Cerebellar nuclear complex (tissue), 1 donor: ENCODE measurements around the gene SNAPC2.
A peak's percentile ranks its signal among the peaks of the same experiment; 100 is the strongest.
"Not testable (repeated sequence)": the region's sequence is repeated elsewhere in the genome, so short reads cannot be mapped to it uniquely, and the experiment has no call there.

Experiments used
- DNase-seq, 2 experiments: peaks; one replicate each; lab custom pipeline; 2025; lab: John Stamatoyannopoulos, UW

Gene SNAPC2

DNA sequence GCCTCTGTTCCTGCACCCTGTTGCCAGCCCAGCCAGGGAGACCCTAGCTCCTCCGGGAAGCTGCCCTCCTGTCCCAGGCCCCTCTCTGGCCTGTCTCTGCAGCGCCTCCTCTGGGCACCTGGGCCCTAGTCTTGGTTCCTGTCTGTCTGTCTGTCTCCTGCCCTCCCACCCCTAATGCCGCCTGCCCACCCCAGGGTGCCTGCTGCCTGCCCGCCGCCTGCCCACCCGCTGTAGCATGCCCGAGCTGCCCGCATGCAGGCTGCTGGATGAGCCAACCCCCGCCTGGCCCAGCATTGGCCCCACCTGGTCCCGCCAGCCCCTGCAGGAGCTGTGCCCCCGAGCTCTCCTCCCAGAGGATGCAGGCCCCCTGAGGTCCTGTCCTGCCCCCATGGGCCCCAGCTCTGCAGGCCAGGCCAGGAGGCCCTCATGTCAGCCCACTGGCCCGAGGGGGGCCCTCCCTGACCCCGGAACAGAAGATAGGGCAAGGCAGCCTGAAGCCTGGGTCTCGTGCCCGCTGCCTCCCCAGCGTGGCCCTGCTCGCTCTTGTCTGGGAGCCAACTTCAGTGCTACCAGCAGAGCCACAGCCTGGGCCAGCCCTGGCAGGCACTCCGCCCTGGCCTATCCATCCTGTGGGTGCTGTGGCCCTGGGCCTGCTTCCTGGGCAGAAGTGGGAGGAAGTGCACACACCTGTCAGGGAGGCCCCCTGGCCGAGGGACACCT, 11.2 kb upstream of the SNAPC2 start:
- DNase-seq = no peak

DNA sequence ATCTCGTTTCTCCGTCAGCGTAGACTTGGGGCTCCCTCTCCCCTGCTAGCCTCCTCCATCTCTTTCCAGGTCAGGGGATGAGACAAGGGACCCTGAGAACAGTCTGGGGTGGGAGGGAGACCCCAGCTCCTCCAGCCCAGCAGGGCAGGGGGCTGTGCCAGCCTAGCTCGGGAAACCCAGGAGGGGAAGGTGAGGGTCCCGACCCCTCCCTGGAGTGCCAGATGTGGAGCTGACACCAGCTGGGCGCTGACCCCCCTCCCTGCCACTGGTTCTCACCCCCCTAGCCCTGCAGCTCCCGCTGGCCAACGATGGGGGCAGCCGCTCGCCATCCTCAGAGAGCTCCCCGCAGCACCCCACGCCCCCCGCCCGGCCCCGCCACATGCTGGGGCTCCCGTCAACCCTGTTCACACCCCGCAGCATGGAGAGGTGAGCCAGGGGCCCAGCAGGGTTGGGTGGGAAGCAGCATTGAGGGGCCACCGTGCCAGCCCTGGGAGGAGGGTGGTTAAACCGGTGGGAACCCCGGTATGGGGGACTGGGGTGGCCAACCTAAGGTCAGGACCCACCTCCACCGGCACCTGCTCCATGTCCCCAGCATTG, 10.6 kb upstream of the SNAPC2 start:
- DNase-seq = no peak

DNA sequence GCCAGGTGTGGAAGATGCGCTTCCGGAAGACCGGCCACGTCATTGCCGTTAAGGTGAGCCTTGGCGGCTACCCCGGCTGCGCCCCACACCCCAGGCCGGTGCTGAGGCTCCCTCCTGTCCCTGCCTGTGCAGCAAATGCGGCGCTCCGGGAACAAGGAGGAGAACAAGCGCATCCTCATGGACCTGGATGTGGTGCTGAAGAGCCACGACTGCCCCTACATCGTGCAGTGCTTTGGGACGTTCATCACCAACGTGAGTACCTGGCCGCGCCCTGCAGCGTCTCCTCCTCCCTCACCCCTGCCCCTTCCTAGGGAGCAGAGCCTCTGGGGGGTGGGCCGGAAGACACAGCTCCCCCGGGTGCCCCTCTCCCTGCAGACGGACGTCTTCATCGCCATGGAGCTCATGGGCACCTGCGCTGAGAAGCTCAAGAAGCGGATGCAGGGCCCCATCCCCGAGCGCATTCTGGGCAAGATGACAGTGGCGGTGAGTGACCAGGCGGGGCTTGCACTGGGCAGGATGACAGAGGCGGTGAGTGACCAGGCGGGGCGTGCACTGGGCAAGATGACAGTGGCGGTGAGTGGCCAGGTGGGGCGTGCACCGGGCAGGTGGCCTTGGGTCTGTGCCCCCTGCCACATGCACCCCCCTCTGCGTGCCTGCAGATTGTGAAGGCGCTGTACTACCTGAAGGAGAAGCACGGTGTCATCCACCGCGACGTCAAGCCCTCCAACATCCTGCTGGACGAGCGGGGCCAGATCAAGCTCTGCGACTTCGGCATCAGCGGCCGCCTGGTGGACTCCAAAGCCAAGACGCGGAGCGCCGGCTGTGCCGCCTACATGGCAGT, 9.6 kb upstream of the SNAPC2 start:
- no peak for DNase-seq

GRCh38 chr19:7911508-7912143, 8.5 kb upstream of the SNAPC2 start:
- DNase-seq = no peak

GRCh38 chr19:7912144-7912696, 7.9 kb upstream of the SNAPC2 start:
- no peak for DNase-seq

- no peak for DNase-seq
Observed at GRCh38 chr19:7912697-7913564, 7.2 kb upstream of the SNAPC2 start.

DNA sequence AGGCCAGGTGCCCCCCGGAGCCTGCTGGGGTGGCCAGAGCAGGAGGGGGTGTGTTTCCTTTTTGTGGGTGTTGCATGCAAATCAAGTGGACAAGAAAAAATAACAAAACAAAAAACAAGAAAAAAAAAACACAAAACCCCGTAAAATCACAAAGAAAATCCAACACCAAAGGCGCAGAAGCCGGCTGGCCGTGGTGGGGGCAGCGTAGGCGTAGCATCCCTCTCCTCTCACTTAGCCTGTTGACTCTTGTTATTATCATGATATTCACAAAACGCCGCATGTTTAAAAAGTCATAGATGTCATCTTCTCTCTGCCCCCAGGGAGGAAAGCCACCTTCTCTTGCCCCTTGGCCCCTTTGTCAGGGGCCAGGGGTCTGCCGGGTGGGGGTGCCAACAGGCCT, 6.5 kb upstream of the SNAPC2 start:
- DNase-seq = no peak

DNA sequence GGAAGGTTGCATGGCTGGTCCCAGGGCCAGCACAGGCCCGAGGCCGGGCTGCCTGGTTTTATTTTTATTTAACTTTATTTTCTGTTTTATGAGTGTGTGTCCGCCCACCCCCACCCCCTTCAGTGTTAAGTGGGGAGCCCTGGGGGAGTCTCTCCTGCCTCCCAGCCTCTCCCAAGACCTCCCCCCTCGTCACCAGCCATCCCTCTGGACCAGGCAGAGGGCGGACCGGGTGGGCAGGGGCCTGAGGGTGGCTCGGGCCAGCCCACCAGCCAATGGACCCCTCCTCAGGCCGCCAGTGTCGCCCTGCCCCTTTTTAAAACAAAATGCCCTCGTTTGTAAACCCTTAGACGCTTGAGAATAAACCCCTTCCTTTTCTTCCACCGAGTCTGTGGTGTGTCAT, 6.0 kb upstream of the SNAPC2 start:
- no peak for DNase-seq

DNA sequence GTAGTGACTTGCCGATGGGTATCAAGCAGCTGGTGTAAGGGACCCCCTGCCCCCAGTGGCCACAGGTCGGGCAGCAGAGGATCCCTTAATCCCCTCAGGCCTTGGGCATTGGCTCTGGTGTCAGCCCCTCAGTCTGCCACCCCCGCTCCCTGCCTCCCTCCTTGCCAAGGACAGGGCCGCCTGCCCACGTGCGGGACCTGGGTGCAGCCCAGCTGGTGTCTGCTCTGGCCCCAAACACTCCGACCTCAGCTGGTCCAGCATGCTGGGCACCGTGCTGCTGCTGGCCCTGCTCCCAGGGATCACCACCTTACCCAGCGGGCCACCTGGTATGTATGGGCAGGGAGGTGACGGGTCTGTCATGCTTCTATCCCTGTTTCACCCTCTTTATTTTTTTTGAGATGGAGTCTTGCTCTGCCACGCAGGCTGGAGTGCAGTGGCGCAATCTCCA, 5.5 kb upstream of the SNAPC2 start, which contains the start of gene TGFBR3L:
TGFBR3L (plus strand) TSS at position 233 of the 448 bp plus-strand sequence.
- no peak for DNase-seq

GRCh38 chr19:7915250-7916102, 4.7 kb upstream of the SNAPC2 start:
- DNase-seq = no peak

GRCh38 chr19:7916103-7916954, 3.8 kb upstream of the SNAPC2 start:
- no peak for DNase-seq

DNA sequence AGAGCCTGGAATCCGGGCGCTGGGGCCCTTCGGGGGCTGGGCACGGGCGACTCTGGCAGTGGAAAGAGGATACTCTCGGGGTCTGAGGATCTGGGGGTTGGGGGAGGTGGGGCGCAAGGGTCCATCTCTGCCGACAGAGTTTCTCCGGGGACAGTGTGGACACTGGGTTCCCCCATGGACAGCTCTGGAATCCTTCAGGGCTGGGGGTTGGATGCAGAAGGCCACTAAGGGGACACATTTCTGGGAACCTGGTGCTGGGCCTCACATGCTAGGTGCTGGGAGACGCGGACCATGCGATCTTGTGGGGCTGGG, 3.2 kb upstream of the SNAPC2 start:
- DNase-seq = no peak

DNA sequence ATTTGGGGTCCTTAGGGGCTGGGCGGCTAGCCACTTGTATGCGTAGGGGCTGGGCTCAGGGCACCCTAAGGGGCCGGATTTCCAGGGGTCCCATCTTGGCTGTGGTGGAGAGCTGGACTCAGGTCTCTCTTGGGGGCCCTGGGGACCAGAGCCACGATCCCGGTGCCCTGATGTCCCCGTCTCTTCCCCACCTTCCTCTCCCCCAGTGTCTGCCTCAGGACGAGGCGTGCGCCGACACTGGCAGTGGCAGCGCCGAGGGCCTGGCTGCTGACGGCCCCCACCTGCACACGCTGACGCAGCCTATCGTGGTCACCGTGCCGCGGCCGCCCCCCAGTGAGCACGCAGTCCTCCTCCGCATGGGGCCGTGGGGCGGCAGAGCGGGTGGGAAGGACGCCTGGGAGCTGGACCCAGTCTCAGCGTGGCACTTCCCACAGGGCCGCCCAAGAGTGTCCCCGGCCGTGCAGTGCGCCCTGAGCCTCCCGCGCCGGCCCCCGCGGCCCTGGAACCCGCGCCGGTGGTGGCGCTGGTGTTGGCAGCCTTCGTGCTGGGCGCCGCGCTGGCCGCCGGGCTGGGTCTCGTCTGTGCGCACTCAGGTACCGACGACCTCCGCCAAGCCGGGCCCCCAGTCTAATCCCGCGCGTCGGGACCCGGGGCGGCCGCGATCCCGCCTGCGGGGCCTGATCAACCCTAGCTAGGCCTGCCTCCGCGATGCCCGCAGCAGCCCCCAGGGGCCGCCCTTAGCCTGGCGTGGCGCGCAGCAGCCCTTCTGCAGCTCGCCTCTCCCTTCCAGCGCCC, 2.7 kb upstream of the SNAPC2 start:
- DNase-seq = peak in 1 of 2 experiments; percentile 19

GRCh38 chr19:7918062-7918614, 2.0 kb upstream of the SNAPC2 start:
- not testable (repeated sequence) for DNase-seq

- DNase-seq = no peak
Observed at GRCh38 chr19:7918615-7919421, 1.3 kb upstream of the SNAPC2 start.

DNA sequence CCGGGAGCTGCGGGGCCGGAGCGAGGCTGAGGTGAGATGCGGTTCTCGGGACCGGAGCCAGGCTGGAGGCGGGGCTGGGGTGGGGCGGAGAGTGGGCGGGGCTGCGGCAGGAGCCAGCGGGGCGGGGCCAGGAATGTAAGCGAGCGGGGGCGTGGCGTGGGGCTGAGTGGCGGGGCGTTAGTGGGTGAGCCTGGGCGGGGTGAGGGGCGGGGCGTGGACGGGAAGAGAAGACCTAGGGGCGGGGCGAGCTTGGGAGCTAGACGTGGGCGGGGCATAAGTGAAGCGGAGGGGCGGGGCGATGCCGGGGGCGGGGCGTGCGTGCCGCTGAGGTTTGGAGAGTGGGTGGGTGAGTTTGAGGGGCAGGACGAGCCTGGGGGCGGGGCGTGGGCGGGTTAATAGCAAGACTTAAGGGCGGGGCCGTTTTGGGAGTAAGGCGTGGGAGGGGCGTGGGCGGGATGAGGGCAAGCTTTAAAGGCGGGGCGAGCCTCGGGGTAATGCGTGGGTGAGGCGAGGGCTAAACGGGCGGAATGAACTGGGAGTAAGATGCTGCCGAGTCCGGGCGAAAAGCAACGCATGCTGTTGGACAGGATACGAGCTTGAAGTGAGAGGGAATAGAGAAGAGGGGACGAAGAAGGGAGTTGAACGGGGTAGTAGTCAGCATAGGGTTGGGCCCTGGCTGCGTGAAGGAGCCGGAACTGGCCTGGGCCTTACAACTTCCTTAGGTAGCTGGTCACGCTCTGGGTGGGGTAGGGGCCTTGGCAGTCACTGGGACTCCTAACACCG, 572 bp downstream of the SNAPC2 start:
- peak; percentile 70 to 78 for DNase-seq
